Ecto neural progenitor cell (in vitro differentiated cells): Measurements from ENCODE around the gene LEMD3.

Experiments
- DNase-seq: peaks from one replicate; pipeline ENCODE4 v3.0.0-alpha.2; 2018; ENCODE audit warnings: low spot score

The LEMD3 gene

DNA sequence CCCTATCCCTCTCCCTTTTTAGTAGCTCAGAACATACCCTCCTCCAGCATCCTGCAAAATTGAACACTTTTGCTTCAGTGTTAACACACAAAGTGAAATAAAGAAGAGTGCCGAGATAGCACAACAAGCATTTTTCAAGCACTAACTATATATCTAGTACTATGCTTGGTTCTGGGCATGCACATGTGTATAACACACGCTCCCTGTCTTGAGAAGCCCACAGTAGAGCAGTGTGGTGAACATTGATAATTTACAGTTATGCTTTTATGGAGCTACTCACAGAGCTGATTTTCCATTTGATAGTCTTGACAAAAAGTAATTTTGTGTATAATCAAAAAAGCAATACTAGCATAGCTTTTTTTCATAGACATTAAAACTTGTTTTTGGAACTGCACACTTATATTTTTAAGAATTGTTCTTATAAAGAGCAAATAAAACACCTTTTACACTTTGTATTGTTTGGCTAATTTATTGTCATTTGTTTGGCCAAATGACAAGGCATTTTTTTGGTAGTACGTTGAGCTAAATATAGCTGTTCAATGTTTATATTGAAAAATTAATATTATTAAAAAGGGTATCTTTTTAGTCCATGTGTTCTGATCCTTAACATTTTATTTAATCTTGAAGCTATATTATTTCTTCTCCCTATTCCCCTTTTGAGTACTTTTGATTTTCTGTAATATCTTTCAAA lies 39.7 kb downstream of the LEMD3 start:
- no peak for DNase-seq

DNA sequence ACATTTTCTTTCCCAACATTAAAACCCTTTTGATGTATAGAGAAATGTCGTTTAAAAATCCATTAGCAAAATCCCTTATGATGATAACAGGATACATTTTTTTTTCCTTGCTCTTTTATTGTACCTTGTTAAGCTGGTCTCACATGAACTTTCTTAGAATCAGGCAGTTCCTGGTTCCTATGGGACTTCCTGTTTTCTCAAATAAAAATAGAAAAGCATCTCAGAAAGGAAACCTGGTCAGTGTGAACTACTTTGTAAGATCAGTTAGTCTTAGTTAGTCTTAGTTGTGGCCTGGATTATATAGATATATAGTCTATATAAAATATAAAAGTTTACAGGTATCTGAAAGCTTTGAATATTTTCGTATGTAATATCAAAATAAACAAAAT lies 40.3 kb downstream of the LEMD3 start:
- DNase-seq: no peak

DNA sequence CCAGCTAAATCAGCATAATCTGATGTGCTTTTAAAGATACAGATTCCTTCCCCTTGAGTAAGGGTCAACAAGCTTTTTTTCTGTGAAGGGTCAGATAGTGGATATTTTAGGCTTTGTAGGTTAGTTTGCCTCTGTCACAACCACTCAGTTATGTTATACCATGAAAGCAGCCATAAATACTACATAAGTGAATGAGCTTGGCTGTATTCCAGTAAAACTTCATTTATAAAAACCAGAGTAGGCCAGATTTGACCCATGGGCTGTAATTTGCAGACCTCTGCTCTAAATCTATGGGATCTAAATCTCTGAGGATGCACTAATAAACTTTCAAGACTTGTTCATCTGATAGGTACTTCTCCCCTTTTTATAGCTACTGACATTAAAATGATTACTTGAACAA lies 47.7 kb downstream of the LEMD3 start:
- DNase-seq: no peak

DNA sequence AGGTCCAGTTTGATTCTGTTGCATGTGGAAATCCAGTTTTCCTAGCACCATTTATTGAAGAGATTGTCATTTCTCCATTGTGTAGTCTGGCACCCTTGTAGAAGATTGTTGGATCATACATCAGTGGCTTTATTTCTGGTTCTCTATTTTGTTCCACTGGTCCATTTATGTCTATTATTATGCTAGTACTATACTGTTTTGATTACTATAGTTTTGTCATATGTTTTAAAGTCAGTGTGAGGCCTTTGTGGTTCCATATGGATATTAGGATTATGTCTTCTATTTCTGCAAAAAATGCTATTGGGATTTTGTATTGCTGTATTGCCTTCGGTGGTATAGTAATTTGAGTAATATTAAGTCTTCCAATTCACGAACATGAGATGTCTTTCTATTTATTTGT lies 51.4 kb downstream of the LEMD3 start:
- no peak for DNase-seq

DNA sequence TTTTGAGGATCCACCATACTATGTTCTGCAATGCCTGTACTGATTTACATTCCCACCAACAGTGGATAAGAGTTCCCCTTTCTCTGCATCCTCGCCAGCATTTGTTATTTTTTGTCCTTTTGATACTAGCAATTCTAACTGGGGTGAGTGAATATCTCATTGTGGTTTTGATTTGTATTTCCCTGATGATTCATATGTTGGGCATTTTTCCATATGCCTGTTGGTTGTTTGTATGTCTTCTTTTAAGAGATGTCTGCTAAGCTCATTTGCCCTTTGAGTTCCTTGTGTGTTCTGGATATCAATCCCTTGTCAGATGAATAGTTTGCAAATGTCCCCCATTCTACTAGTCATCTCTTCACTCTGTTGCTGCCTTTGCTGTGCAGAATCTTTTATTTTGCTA lies 60.1 kb downstream of the LEMD3 start:
- no peak for DNase-seq

DNA sequence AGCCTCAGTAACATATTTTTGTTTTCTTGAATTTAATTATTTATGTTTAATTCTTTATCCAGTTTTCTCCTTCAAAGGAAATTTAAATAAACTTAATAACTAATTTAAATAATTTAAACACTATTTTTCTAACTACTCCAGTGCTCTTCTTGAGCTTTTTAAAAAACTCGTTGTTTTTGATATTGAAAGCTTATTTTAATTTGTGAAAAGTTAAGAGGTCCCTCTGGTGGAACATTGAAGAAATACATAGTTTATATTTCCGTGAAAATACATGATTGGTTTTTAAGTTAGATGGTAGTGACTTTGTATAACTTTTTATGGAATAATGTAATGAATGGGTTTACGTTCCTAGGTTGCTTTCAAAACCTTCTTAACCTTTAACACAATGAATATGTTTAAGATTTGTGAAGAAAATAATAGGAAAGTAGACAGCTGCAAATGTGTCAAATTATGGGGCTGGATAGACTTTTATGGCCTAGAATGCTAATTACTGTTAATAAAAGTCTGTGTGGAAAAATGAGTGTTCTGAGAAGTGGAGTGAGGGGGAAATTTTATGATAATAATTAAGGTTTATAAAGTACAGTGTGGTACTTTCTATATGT lies 63.2 kb downstream of the LEMD3 start:
- DNase-seq: no peak

DNA sequence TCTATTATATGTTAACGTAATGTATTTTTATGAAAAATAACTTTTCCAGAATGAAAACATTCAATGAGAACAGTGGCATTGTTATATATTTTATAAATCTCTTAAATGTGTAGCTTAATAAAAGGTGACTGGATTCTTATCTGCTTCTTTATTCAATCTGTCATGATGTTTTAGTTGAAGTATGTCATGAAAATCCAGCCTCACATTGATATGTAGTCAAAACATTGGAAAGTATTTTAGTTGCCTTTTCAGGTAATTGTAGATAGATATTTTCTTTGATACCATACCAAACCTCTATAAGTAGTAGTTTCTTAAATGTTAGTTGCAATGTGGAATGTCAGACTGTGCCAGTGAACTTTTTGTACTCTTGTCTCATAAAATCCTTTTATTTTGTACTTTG lies 67.8 kb downstream of the LEMD3 start:
- DNase-seq: no peak

DNA sequence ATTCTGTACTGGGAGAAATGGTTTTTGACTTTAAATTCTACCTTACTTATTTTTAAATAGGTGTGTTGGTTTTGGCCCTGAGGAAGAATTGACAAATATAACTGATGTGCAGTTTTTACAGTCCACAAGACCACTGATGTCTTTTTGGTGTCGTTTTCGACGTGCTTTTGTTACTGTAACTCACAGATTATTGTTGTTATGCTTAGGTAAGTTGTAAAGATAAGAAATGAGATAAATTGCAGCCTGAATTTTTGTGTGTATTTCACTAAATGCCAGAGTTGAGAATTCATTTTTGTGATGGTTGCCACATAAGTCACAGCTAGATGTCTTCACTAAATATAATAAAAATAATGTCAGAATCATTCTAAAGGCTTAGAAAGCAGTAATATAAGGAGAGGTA lies 69.2 kb downstream of the LEMD3 start:
- no peak for DNase-seq

DNA sequence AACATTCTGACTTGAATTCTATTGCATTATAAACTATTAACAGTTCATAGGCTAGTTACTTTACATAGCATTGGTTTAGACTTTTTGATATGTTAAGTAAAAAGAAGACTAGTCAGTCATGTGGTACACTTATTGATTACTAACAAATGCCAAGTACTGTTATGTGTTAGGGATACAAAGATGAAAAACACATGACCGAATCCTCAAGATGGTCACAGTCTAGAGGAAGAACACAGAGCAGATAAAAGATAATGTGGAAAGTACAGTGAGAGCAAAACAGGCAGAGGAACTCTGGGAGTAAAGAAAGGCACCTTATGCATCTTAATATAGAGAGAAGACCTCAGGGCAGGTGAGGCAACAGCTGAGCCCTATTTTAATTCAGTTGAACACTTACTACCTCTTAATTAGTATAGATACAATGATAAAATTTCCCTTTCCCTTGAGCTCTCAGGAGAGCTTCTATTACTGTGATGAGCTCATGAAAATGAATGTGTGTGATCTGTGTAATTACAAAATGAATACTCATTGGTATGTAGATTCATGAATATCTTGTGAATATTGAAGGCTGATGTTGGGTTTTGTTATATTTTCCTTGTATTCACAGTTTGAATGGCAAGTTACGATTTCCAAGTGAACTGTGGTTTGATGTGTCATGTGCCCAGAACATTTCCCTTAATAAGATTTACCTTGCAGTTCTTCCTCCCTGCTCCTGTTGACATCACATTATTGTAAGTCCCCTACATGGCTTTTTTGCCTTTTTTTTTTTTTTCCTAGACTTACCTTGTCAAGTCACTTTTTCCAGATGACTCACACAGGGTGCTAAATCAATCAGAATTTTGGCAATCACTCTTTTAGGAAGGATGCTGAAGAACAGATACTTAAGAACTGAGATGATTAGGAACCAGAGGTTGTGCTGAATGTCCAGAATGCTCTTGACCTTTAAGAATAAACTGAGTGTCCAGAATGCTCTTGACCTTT lies 79.6 kb downstream of the LEMD3 start:
- no peak for DNase-seq

DNA sequence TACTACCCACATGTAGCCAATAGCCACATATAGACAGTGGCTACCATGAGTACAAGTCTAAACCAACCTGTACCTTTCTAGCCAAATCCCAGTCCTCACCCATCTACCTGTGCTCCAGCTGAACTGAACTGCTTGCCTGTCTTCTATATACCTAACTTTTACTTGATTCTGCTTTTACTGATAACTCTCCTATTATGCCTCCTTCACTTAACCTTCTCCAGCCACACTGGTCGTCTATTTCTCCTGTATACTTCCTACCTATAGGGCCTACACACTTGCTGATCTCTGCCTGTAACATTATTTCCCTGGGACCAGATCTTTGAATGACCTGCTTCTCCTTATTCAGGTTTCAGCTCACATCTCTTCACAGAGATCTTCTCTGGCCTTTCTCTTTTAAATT lies 83.1 kb downstream of the LEMD3 start:
- no peak for DNase-seq

DNA sequence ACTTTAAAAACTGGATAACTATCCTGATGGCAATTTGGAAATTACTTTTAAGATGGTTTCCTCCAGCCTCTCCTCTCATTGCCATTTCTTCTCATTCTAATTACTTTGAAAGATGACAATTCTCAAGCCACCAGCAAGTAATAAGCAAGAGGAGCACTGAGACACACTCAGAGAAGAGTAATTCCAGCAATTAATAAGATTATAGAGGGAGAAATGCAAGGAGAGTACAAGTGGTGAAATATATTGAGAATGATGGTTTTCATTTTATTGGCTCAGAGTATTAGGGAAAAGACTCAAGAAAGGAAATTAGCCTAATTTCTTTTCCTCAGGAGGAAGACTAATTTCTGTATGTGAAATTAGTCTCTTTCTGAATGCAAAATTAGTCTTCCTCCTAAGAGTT lies 88.6 kb downstream of the LEMD3 start:
- DNase-seq: no peak

DNA sequence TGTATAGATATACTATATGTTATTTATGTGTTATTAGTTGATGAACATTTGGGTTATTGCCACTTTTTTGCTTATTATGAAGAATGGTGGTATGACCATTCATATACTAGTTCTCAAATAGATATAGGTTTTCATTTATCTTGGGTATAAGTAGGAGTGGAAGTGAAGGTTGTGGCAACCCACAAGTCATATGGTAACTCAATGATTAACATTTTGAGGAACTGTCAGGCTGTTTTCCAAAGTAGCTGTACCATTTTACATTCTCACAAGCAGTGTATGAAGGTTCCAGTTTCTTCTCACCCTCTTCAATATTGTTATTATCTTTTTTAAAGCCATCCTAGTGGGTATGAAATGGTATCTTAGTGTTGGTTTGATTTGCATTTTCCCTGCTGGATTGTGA lies 90.1 kb downstream of the LEMD3 start:
- no peak for DNase-seq

DNA sequence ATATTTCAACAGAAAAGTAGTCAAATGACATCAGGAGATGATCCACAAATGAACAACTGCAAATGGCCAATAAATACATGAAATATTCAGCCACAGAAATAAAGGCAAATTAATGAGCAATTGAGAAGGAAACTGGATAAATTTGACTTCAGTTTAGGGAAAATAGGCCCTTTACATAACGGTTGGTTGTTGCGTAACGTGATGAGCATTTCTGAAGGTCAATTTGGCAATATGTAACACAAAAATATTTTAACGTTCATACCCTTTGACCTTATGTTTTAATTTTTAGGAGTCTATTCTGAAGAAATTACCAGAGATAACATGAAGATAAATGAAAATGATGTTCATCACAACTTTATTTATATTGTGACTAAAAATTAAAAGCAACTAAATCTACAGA lies 94.4 kb downstream of the LEMD3 start:
- no peak for DNase-seq

DNA sequence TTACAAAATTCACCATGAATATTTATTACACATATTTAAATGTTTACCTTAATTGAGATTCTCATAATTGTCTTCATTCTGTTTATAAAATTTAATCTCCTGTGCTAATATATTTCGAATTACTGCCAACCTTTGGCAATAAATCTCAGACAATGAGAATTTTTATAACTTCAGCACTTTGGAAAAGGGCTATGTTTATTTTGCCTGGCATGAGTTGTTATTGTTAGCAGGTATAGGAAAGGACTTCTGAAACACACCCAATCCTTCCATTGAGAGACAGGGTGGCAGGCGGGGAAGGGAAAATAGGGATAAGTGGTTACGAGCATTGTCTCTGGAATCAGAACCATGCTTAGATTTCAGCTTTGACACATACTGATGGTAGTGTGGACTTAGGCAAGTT lies 97.0 kb downstream of the LEMD3 start:
- no peak for DNase-seq

DNA sequence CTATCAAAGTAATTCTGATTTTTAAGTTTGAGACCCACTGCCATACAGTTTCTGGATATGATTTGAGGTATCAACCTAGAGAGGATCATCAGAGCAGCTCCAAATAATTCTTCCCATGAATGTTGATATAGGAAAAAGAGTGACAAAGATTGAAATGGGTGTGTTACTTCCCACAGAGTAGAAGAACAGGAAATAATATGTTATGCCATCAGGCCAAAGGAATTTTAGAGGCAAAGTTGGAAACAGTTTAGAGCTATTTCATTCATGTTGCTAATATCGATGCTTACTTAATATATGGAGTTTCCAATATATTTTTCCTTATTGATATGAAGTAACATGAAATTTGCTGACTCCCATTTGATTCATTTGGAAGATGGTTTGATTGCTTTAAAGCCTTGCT lies 100.2 kb downstream of the LEMD3 start:
- no peak for DNase-seq

DNA sequence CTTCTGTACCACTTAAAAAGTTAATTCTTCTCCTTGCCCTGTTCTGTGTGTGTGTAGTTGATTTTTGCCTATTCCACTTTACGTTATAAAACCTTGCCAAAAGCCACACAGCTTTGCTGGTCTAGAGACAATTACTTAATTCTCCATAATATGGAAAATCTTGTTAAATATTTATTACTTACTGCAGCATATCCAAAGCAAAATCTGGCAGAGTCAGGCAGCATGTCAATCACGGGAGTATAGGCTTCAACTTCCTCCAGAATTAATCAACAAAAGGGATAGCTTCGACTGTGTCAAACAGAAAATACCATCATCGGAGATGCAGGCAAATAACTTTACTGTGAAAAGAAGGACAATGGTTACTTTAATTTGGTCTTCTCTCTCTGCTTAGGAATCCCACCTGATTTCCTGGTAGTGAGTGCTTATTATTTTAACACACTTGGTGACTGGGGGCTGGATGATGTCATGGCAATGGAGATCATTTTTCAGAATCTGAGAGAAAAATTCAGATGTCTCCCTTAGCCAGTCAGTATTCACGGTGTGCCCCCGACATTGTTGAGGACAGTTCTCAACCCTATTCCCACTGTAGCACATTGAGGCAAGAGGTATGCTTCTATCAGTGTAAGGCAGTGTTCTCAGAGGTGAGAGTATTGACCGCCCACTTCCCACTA lies 105.4 kb downstream of the LEMD3 start:
- DNase-seq: no peak

DNA sequence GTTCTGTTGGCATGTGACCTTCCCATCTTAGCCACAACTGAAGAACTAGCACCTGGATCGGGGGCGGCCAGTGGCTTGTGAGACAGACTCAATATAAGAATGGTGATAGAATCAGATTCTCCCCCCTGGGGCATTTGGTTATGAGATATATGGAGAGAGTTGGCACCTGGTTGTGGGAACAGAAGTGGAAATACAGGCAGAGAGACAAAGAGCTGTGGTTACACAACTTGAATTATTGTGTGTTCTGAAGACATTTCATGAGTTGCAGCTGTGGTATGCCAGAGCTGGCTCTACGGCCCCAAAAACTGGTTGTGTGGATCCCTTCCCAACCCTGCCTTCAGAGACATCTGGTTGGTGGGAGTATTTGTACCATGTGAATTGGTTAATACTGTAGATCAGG lies 106.2 kb downstream of the LEMD3 start:
- DNase-seq: no peak

DNA sequence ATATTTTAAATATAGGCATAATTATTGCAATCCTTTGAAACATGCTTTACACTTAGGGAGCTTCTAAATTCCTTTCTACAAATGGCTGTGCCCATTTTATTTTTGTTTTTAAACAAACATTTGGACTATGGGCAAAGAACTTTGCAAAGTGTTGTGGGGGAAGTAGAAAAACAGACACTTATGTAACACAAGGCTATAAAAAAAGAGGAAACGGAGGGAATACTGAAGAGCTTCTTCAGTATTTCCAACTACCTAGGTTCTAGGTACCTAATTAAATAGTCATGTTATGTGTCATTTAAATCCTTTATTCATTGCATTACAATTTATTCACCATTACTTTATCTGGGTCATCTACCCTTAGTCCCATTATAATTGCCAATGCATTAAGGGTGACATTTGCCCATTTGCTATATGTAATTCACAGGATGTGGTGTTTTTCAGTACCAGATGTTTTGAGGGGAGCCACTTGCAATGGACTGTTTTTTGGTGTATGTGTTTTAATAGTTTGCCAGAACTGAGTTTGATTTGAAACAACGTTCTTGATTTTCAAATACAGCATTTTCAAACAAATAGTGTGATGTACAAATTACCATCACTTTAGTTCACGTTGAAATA lies 107.6 kb downstream of the LEMD3 start:
- no peak for DNase-seq

DNA sequence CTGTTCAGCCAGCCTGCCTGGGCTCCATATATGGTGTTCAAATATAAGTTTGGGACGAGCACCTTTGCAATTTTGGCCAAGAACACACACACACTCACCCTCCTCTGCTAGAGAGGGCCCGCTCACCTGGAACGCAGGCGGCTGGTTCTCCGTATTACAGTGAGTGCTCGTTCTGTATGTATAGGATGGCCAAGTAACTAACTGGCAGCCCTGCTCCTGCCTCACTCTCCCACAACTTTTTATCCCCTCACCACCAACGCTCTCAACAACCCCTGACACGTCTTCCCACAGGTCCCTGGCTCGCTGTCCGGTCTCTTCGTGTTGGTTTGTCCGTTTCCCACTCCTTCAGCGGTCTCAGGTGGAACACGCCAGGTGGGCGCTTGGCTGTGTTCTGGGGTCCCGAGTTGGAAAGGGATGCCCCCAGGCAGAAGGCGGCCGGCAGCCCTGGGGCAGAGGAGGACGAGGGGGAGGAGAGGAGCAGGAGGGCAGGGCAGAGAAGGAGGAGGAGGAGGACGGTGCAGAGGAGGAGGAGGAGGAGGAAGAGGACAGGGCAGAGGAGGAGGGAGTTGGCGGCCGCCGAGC lies 108.7 kb downstream of the LEMD3 start:
- DNase-seq: no peak

DNA sequence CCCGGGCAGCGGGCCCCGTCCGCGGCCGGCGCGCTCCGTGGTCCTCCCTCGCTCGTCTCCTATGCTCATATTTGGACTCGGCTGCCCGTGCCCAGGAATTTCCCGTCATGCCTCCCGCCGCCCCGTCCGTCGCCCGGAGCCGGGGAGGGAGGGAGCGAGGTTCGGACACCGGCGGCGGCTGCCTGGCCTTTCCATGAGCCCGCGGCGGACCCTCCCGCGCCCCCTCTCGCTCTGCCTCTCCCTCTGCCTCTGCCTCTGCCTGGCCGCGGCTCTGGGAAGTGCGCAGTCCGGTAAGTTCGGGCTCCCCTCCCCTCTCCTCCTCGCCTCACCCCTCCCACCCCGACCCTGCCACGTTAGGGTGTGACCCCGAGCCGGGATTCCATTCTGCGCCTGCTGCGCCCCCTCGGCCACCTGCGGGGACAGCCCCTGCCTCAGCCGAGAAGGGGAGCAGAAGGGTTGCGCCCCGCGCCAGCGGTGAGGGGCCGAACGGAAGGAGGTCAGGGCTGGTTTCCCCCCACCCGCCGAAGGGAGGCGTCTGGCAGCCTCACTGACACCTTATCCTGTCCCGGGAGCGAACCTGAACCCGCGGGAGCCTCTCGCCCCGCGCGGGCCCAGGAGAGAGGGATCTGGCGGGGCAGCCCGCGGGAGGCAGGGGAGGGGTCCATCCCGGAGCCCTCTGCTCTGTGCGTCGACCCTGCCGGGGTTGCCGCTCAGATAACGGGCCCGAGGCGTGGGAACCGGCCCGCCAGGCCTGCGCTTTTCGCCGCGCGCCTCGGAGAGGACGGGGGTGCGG lies 109.4 kb downstream of the LEMD3 start, which contains the start of gene MSRB3:
TSS of gene MSRB3 (plus strand) at position 108 of the 793 bp plus-strand sequence. CDS start 29,897 bp downstream, outside the sequence.
- DNase-seq: peak; percentile 94
